Natural killer cell (primary cell): ENCODE measurements around the gene MED17. TPM values are rescaled to one million over a fixed set of nuclear protein-coding genes. Genes with fewer than 3 reads are reported as not detected.

ENCODE experiments used
- ATAC-seq, 3 donors: fragments of 150-1000 bp in 2 of 3; fragments of 200-7000 bp in 1 of 3; cut with Tn5 transposase; 1 replicate in 1 of 3; 2 replicates in 2 of 3; pipeline ENCODE4 v1.10.0; 2021; ENCODE audit warnings: mild to moderate bottlenecking in 2 of 3, moderate library complexity in 2 of 3
- DNase-seq, 2 donors: peaks; one replicate each; pipeline versions ENCODE4 v3.0.0 to v3.0.0-alpha.2; 2013 to 2021; ENCODE audit warnings: mixed read lengths in 1 of 2
- H3K27ac ChIP-seq: one replicate; pipeline ENCODE4 v1.5.1; 2013; ENCODE audit warnings: mild to moderate bottlenecking, low read length
- H3K27me3 ChIP-seq: one replicate; pipeline ENCODE4 v1.6.1; 2013; ENCODE audit warnings: low read length; ENCODE audit not compliant: control insufficient read depth, insufficient read depth
- H3K36me3 ChIP-seq: one replicate; pipeline ENCODE4 v1.6.1; 2013; ENCODE audit warnings: low read length; ENCODE audit not compliant: control insufficient read depth, insufficient read depth
- H3K4me1 ChIP-seq: one replicate; pipeline ENCODE4 v1.6.1; 2013; ENCODE audit warnings: low read length; ENCODE audit not compliant: control insufficient read depth, insufficient read depth
- H3K4me3 ChIP-seq: one replicate; pipeline ENCODE4 v1.5.1; 2013; ENCODE audit warnings: low read length
- H3K9me3 ChIP-seq: one replicate; pipeline ENCODE4 v1.6.1; 2013; ENCODE audit warnings: low read length; ENCODE audit not compliant: control insufficient read depth, insufficient read depth
- H3K27ac Mint-ChIP-seq, 2 donors: one replicate each; pipeline ENCODE4 v1.8.0; 2022; ENCODE audit warnings: mild to moderate bottlenecking in 2 of 2, mixed read lengths in 2 of 2, moderate library complexity in 1 of 2
- H3K27me3 Mint-ChIP-seq, 2 donors: one replicate each; pipeline ENCODE4 v1.8.0; 2022; ENCODE audit warnings: low read depth in 2 of 2, mixed read lengths in 2 of 2
- H3K36me3 Mint-ChIP-seq: one replicate; pipeline ENCODE4 v1.8.0; 2022; ENCODE audit warnings: mixed read lengths
- H3K4me1 Mint-ChIP-seq, 2 donors: one replicate each; pipeline ENCODE4 v1.8.0; 2022; ENCODE audit warnings: mixed read lengths in 2 of 2
- H3K4me3 Mint-ChIP-seq: one replicate; pipeline ENCODE4 v1.8.0; 2022; ENCODE audit warnings: mild to moderate bottlenecking, moderate library complexity, mixed read lengths
- H3K9me3 Mint-ChIP-seq, 2 donors: one replicate each; pipeline ENCODE4 v1.8.0; 2022; ENCODE audit warnings: mixed read lengths in 2 of 2
- whole genome bisulfite sequencing: methylation state at CpG from one replicate; pipeline ENCODE4 v1.1.7; 2013; ENCODE audit warnings: missing lambda C conversion rate; ENCODE audit not compliant: insufficient coverage; 5-methylcytosine and 5-hydroxymethylcytosine counted together
- intact Hi-C: fragments of 100-400 bp; cut with micrococcal nuclease; formaldehyde crosslinking; loops from one replicate; pipeline ENCODE4 v1.14.2; 2022
- total RNA-seq, 4 donors: library from RNA; stranded (reverse); fragments of 120-200 nt in 1 of 4; gene quantifications; one replicate each; pipeline versions ENCODE4 v1.2.3 to v1.2.4, GENCODE V29; 2013 to 2022
- TF ChIP-seq, protein P1 (sequence below): fragments of 200-600 bp; IDR thresholded peaks from one replicate; pipeline ENCODE4 v1.8.0; 2022; ENCODE audit warnings: antibody characterized with exemption

MED17 gene
- total RNA-seq, 3 donors from 2014 or later (not counting 1 experiment from before 2014, with no cell fraction given): 48.8 to 71.5 (median 66.4) TPM

DNA sequence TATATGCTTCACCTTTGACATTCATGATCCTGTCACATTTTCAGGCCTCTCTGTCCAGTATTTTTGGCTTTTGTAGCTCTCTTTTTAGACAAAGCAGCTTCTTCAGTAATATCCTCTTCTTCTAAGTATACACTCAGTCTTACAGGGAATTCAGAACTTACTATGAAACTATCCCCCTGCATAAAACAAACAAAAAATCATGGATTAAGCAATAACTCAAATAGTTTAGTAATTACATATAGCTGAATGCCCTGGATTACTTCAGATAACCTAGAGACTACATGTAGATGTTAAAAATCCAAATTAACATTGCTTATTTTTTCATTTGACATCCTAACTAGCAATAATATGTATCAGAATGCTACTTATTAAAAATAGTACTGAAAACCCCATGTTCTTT is 48.0 kb upstream of the MED17 start:
- ATAC-seq: no peak
- H3K27ac Mint-ChIP-seq: peak overlapping the region; percentile 17 to 99
- Histone ChIP-seq H3K27ac (no peak overlapping the region), H3K36me3 (peaks cover 83% of the 10 kb centered on the region), H3K4me1 (peaks cover 14% of the 10 kb centered on the region), H3K27me3 (no peaks in the 10 kb centered on the region), H3K4me3 (no peak overlapping the region), H3K9me3 (no peaks in the 10 kb centered on the region)
- no peaks in the 10 kb centered on the region for H3K27me3 Mint-ChIP-seq
- peaks cover 52 to 63% of the 10 kb centered on the region in 2 donors for H3K4me1 Mint-ChIP-seq
- intact Hi-C loops: no loop called here
- no peak overlapping the region for H3K4me3 Mint-ChIP-seq
- H3K9me3 Mint-ChIP-seq: no peaks in the 10 kb centered on the region
- DNase-seq: no peak
- TF ChIP-seq, protein P1, sequence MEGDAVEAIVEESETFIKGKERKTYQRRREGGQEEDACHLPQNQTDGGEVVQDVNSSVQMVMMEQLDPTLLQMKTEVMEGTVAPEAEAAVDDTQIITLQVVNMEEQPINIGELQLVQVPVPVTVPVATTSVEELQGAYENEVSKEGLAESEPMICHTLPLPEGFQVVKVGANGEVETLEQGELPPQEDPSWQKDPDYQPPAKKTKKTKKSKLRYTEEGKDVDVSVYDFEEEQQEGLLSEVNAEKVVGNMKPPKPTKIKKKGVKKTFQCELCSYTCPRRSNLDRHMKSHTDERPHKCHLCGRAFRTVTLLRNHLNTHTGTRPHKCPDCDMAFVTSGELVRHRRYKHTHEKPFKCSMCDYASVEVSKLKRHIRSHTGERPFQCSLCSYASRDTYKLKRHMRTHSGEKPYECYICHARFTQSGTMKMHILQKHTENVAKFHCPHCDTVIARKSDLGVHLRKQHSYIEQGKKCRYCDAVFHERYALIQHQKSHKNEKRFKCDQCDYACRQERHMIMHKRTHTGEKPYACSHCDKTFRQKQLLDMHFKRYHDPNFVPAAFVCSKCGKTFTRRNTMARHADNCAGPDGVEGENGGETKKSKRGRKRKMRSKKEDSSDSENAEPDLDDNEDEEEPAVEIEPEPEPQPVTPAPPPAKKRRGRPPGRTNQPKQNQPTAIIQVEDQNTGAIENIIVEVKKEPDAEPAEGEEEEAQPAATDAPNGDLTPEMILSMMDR: no peak
- peaks cover 21% of the 10 kb centered on the region for H3K36me3 Mint-ChIP-seq

DNA sequence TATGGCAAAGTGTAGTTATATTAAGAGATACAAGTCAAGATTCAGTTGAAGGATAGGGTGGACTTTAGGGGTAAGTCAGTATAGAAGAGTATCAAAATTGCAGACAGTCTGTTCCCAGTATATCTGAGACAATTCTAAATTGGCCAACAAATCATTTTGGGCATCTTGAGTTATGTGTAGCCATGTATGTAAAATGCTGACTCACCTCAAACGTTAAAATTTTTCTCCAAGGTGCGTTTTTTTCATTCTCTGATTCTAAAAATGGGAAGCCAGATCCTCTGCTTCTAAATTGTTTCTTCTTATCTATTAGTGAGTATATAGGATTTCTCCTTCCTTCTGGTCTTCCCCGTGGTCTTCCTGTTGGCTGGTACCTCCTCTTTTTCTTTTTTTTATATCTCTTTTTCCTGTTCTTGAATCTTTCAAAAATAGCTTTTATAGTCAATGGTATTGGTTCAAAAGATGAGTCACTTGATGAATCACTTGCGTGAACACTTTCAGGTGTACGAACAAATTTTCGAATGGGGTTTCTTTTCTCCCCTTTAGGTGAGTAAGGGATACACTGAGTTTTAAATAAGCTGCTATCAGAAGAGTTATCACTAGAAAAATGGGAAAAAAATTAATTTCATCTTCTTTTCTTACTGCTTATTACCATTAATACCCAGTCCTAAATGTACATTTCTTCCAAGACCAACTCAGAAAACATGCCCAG is 46.0 kb upstream of the MED17 start:
- Histone ChIP-seq H3K9me3 (no peaks in the 10 kb centered on the region), H3K27me3 (no peaks in the 10 kb centered on the region), H3K27ac (no peak overlapping the region), H3K36me3 (peaks cover 64% of the 10 kb centered on the region), H3K4me1 (peaks cover 23% of the 10 kb centered on the region), H3K4me3 (no peak overlapping the region)
- TF ChIP-seq, protein P1: no peak
- ATAC-seq (no peak), DNase-seq (peak in 1 of 2 donors; percentile 33)
- 49% methylated on average over 4 of the region's 6 CpGs for WGBS
- Mint-ChIP-seq H3K27me3 (no peaks in the 10 kb centered on the region), H3K36me3 (peaks cover 21% of the 10 kb centered on the region), H3K9me3 (no peaks in the 10 kb centered on the region), H3K4me3 (peak overlapping the region; percentile 98), H3K4me1 (peaks cover 65 to 74% of the 10 kb centered on the region in 2 donors), H3K27ac (peak overlapping the region; percentile 99 to 100)
- intact Hi-C loops: no loop called here

DNA sequence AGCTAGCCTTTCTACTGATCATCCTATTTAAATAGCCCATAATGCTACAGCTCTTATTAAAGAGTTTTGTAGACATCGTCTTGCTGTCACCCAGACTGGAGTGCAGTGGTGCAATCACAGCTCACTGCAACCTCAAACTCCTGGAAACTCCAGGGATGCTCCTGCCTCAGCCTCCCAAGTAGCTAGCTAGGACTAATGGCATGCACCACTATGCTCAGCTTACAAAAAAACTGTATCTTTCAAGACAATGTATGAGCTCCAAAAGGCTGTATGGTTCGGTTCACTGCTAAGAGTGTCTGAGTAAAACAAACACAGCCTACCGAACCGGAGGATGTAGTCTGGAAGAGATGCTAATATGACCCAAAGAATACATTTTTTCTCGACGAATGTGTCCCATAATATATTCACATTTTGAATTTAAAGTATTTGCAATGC is 45.4 kb upstream of the MED17 start:
- Histone ChIP-seq H3K27me3 (no peaks in the 10 kb centered on the region), H3K36me3 (peaks cover 61% of the 10 kb centered on the region), H3K27ac (no peak overlapping the region), H3K9me3 (no peaks in the 10 kb centered on the region), H3K4me1 (peaks cover 23% of the 10 kb centered on the region), H3K4me3 (no peak overlapping the region)
- H3K4me1 Mint-ChIP-seq: peaks cover 69 to 74% of the 10 kb centered on the region in 2 donors
- intact Hi-C loops: no loop called here
- no peaks in the 10 kb centered on the region for H3K27me3 Mint-ChIP-seq
- ATAC-seq: no peak
- H3K27ac Mint-ChIP-seq: peak overlapping the region; percentile 99 to 100
- peak in 1 of 2 donors; percentile 21 for DNase-seq
- TF ChIP-seq, protein P1: no peak
- H3K36me3 Mint-ChIP-seq: peaks cover 21% of the 10 kb centered on the region
- no peaks in the 10 kb centered on the region for H3K9me3 Mint-ChIP-seq
- H3K4me3 Mint-ChIP-seq: peak overlapping the region; percentile 98
- 64% methylated on average over 4 of the region's 6 CpGs for WGBS
